ENCODE measurements around the gene SCYGR6. TPM values are rescaled to one million over a fixed set of nuclear protein-coding genes. Genes with fewer than 3 reads are reported as not detected.

The SCYGR6 gene
- total RNA-seq, 1 donor from 2014 or later = not detected

- Histone ChIP-seq H3K4me1 (no peaks in the 10 kb centered on the region), H3K27me3 (ENCODE audit: low read depth) (peaks cover 30% of the 10 kb centered on the region), H3K27ac (replicated peaks) (no peak overlapping the region), H3K4me3 (no peak overlapping the region), H3K36me3 (no peaks in the 10 kb centered on the region), H3K9me3 (replicated peaks) (no peaks in the 10 kb centered on the region)
- intact Hi-C loops (cut with micrococcal nuclease) = no loop called here
- no peak for TF ChIP-seq CTCF (IDR thresholded peaks at IDR 0.05; ENCODE audit: borderline replicate concordance)
- DNase-seq = no peak
These were observed 13.6 kb downstream of the SCYGR6 start for GRCh38 chr2:227710986-227711385.

GRCh38 chr2:227707390-227707789 lies 17.2 kb downstream of the SCYGR6 start:
- no peaks in the 10 kb centered on the region for H3K4me1 ChIP-seq
- no peak overlapping the region for H3K27ac ChIP-seq (replicated peaks)
- TF ChIP-seq CTCF (IDR thresholded peaks at IDR 0.05; ENCODE audit: borderline replicate concordance) = no peak
- H3K36me3 ChIP-seq = no peaks in the 10 kb centered on the region
- H3K4me3 ChIP-seq = no peak overlapping the region
- no peak for DNase-seq
- H3K27me3 ChIP-seq (ENCODE audit: low read depth) = peaks cover 48% of the 10 kb centered on the region
- intact Hi-C loops (cut with micrococcal nuclease) = no loop called here
- peaks cover 6% of the 10 kb centered on the region for H3K9me3 ChIP-seq (replicated peaks)

- intact Hi-C loops (cut with micrococcal nuclease) = no loop called here
- H3K4me3 ChIP-seq = no peak overlapping the region
- no peaks in the 10 kb centered on the region for H3K4me1 ChIP-seq
- peaks cover 48% of the 10 kb centered on the region for H3K27me3 ChIP-seq (ENCODE audit: low read depth)
- peaks cover 10% of the 10 kb centered on the region for H3K9me3 ChIP-seq (replicated peaks)
- H3K27ac ChIP-seq (replicated peaks) = no peak overlapping the region
- DNase-seq = no peak
- no peak for TF ChIP-seq CTCF (IDR thresholded peaks at IDR 0.05; ENCODE audit: borderline replicate concordance)
- H3K36me3 ChIP-seq = no peaks in the 10 kb centered on the region
These were observed 17.7 kb downstream of the SCYGR6 start for GRCh38 chr2:227706859-227707258.

GRCh38 chr2:227703961-227704360 lies 20.6 kb downstream of the SCYGR6 start:
- Histone ChIP-seq H3K9me3 (replicated peaks) (peaks cover 10% of the 10 kb centered on the region), H3K27me3 (ENCODE audit: low read depth) (peaks cover 27% of the 10 kb centered on the region), H3K4me1 (no peaks in the 10 kb centered on the region), H3K4me3 (no peak overlapping the region), H3K27ac (replicated peaks) (no peak overlapping the region), H3K36me3 (no peaks in the 10 kb centered on the region)
- no peak for DNase-seq
- intact Hi-C loops (cut with micrococcal nuclease) = no loop called here
- no peak for TF ChIP-seq CTCF (IDR thresholded peaks at IDR 0.05; ENCODE audit: borderline replicate concordance)

- Histone ChIP-seq H3K27me3 (ENCODE audit: low read depth) (peaks cover 26% of the 10 kb centered on the region), H3K4me3 (no peak overlapping the region), H3K9me3 (replicated peaks) (peaks cover 10% of the 10 kb centered on the region), H3K4me1 (no peaks in the 10 kb centered on the region), H3K36me3 (no peaks in the 10 kb centered on the region), H3K27ac (replicated peaks) (no peak overlapping the region)
- no peak for TF ChIP-seq CTCF (IDR thresholded peaks at IDR 0.05; ENCODE audit: borderline replicate concordance)
- intact Hi-C loops (cut with micrococcal nuclease) = no loop called here
- DNase-seq = no peak
These were observed 21.3 kb downstream of the SCYGR6 start for GRCh38 chr2:227703280-227703732.

DNA sequence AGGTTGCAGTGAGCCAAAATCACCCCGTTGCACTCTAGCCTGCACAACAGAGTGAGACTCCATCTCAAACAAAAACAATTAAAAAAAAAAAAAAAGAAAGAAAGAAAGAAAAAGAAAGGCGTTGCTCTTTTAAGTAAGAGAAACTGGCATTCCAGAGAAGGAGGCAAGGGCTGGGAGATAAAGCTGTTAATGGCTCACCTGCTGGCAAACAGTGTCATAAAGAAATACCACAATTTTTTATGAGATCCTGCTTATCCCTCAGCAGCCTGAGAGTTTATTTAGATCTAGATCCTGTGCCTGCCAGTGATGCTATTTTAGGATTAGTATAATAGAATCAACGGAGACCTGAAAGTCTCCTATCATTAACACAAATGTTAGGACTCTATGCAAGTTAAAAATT lies 23.0 kb downstream of the SCYGR6 start:
- Histone ChIP-seq H3K4me3 (no peak overlapping the region), H3K9me3 (replicated peaks) (peaks cover 10% of the 10 kb centered on the region), H3K27ac (replicated peaks) (no peak overlapping the region), H3K36me3 (no peaks in the 10 kb centered on the region), H3K27me3 (ENCODE audit: low read depth) (peaks cover 21% of the 10 kb centered on the region), H3K4me1 (no peaks in the 10 kb centered on the region)
- TF ChIP-seq CTCF (IDR thresholded peaks at IDR 0.05; ENCODE audit: borderline replicate concordance) = no peak
- no peak for DNase-seq
- intact Hi-C loops (cut with micrococcal nuclease) = no loop called here

Data from left ventricle myocardium inferior (tissue), 1 donor.